Measurements from ENCODE around the gene PTPRD.

DNA sequence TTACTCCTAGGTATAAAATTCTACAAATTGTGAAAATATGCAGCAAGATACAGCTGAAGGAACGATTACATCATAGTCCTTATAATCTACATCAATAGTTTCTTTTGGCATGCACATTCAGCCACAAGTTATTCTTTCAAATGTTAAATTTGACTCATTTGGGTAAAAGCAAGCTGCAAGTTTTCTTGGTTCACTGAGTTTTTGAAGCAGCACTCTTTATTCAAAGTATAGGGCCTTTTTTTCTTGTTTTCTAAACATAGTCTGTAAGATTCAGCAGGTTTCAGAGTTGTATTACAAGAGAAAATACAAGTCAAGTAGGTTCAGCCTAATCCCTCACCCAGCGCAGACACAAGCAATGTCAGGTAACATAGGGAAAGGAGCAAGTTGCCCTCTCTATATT is 981.5 kb downstream of the PTPRD start:
- TF ChIP-seq, protein P1, sequence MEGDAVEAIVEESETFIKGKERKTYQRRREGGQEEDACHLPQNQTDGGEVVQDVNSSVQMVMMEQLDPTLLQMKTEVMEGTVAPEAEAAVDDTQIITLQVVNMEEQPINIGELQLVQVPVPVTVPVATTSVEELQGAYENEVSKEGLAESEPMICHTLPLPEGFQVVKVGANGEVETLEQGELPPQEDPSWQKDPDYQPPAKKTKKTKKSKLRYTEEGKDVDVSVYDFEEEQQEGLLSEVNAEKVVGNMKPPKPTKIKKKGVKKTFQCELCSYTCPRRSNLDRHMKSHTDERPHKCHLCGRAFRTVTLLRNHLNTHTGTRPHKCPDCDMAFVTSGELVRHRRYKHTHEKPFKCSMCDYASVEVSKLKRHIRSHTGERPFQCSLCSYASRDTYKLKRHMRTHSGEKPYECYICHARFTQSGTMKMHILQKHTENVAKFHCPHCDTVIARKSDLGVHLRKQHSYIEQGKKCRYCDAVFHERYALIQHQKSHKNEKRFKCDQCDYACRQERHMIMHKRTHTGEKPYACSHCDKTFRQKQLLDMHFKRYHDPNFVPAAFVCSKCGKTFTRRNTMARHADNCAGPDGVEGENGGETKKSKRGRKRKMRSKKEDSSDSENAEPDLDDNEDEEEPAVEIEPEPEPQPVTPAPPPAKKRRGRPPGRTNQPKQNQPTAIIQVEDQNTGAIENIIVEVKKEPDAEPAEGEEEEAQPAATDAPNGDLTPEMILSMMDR (IDR thresholded peaks at IDR 0.05; ENCODE audit: insufficient read depth, low read length, poor library complexity, severe bottlenecking), result no peak
- TF ChIP-seq EZH2phosphoT487 (conservative IDR thresholded peaks at IDR 0.05; ENCODE audit: low read length), result no peak
